GM18873 (cell line): ENCODE data around the gene CLVS2.

Experiments
- ATAC-seq: cut with Tn5 transposase; IDR thresholded peaks from one replicate; pipeline ENCODE4 v1.9.1; 2021; ENCODE audit warnings: mild to moderate bottlenecking, moderate library complexity, moderate number of reproducible peaks; ENCODE audit not compliant: unreplicated experiment, low FRiP score

CLVS2 gene

GRCh38 chr6:123022975-123023374 lies 26.9 kb downstream of the CLVS2 start:
- no peak for ATAC-seq

GRCh38 chr6:123024976-123025375 lies 28.9 kb downstream of the CLVS2 start:
- ATAC-seq = no peak

GRCh38 chr6:123027408-123027807 lies 31.4 kb downstream of the CLVS2 start:
- no peak for ATAC-seq

GRCh38 chr6:123028263-123028662 lies 32.2 kb downstream of the CLVS2 start:
- no peak for ATAC-seq

GRCh38 chr6:123030282-123030681 lies 34.2 kb downstream of the CLVS2 start:
- ATAC-seq = no peak

- no peak for ATAC-seq
Observed at GRCh38 chr6:123036648-123037047, 40.6 kb downstream of the CLVS2 start.

- ATAC-seq = no peak
Observed at GRCh38 chr6:123039431-123039830, 43.4 kb downstream of the CLVS2 start.

- no peak for ATAC-seq
Observed at GRCh38 chr6:123042401-123042800, 46.4 kb downstream of the CLVS2 start.

GRCh38 chr6:123044341-123044860 lies 48.4 kb downstream of the CLVS2 start:
- no peak for ATAC-seq

- no peak for ATAC-seq
Observed at GRCh38 chr6:123053602-123054225, 57.7 kb downstream of the CLVS2 start.

- no peak for ATAC-seq
Observed at GRCh38 chr6:123055256-123055655, 59.2 kb downstream of the CLVS2 start.

GRCh38 chr6:123062670-123063069 lies 66.6 kb downstream of the CLVS2 start:
- no peak for ATAC-seq

GRCh38 chr6:123064038-123064437 lies 68.0 kb downstream of the CLVS2 start:
- ATAC-seq = no peak

GRCh38 chr6:123074616-123075015 lies 78.6 kb downstream of the CLVS2 start:
- ATAC-seq = no peak

GRCh38 chr6:123085403-123085802 lies 89.4 kb downstream of the CLVS2 start:
- no peak for ATAC-seq

- no peak for ATAC-seq
Observed at GRCh38 chr6:123089226-123089625, 93.2 kb downstream of the CLVS2 start.

GRCh38 chr6:123091091-123091895 lies 95.3 kb downstream of the CLVS2 start:
- ATAC-seq = no peak

GRCh38 chr6:123091896-123092271 lies 95.8 kb downstream of the CLVS2 start:
- ATAC-seq = no peak

GRCh38 chr6:123094795-123095194 lies 98.8 kb downstream of the CLVS2 start:
- no peak for ATAC-seq

- no peak for ATAC-seq
Observed at GRCh38 chr6:123105561-123105960, 109.5 kb downstream of the CLVS2 start.

- no peak for ATAC-seq
Observed at GRCh38 chr6:123116370-123116769, 120.3 kb downstream of the CLVS2 start.
